ENCODE measurements around the gene BCAR1. TPM values are rescaled to one million over a fixed set of nuclear protein-coding genes. Genes with fewer than 3 reads are reported as not detected.

Gene BCAR1
- polyA plus RNA-seq, 1 donor from 2014 or later = 39.1 TPM

- Histone ChIP-seq H3K27ac (ENCODE audit: low read length) (no peak overlapping the region), H3K36me3 (ENCODE audit: insufficient read depth, low read length) (no peaks in the 10 kb centered on the region), H3F3A (ENCODE audit: insufficient read depth, low read length, poor library complexity, severe bottlenecking) (no peaks in the 10 kb centered on the region), H3K4me3 (ENCODE audit: low read length) (no peak overlapping the region), H3K27me3 (ENCODE audit: insufficient read depth, low read depth, low read length) (no peaks in the 10 kb centered on the region), H3K9me2 (ENCODE audit: insufficient read depth, low read length) (no peaks in the 10 kb centered on the region), H3K4me2 (ENCODE audit: low read length) (no peak overlapping the region), H4K20me1 (ENCODE audit: insufficient read depth) (no peaks in the 10 kb centered on the region), H3K79me2 (replicated peaks; ENCODE audit: insufficient read depth, low read length) (no peaks in the 10 kb centered on the region), H3K9ac (ENCODE audit: low read length) (no peak overlapping the region), H2AFZ (ENCODE audit: low read depth, low read length) (no peak overlapping the region), H3K9me3 (ENCODE audit: low read length) (no peaks in the 10 kb centered on the region)
- TF ChIP-seq TAF1 (IDR thresholded peaks at IDR 0.05; ENCODE audit: low read depth) (no peak), SMC3 (conservative IDR thresholded peaks at IDR 0.05; ENCODE audit: poor library complexity) (no peak), POLR2AphosphoS5 (IDR thresholded peaks at IDR 0.05) (no peak), EZH2 (IDR thresholded peaks at IDR 0.05; ENCODE audit: borderline replicate concordance, insufficient read depth, low read length, poor library complexity, severe bottlenecking) (no peak), REST (IDR thresholded peaks at IDR 0.05; ENCODE audit: borderline replicate concordance) (no peak), MXI1 (conservative IDR thresholded peaks at IDR 0.05; ENCODE audit: poor library complexity, severe bottlenecking) (no peak), EP300 (conservative IDR thresholded peaks at IDR 0.05; ENCODE audit: poor library complexity, severe bottlenecking) (no peak), RAD21 (conservative IDR thresholded peaks at IDR 0.05) (no peak), CTCF (IDR thresholded peaks at IDR 0.05; ENCODE audit: poor library complexity, severe bottlenecking) (no peak)
These were observed 42.3 kb upstream of the BCAR1 start for GRCh38 chr16:75293772-75294171.

GRCh38 chr16:75293173-75293572 is 41.7 kb upstream of the BCAR1 start:
- H3K36me3 ChIP-seq (ENCODE audit: insufficient read depth, low read length) = no peaks in the 10 kb centered on the region
- H3K27me3 ChIP-seq (ENCODE audit: insufficient read depth, low read depth, low read length) = no peaks in the 10 kb centered on the region
- H3K4me3 ChIP-seq (ENCODE audit: low read length) = no peak overlapping the region
- TF ChIP-seq CTCF (IDR thresholded peaks at IDR 0.05; ENCODE audit: poor library complexity, severe bottlenecking) (no peak), POLR2AphosphoS5 (IDR thresholded peaks at IDR 0.05) (no peak), RAD21 (conservative IDR thresholded peaks at IDR 0.05) (no peak), SMC3 (conservative IDR thresholded peaks at IDR 0.05; ENCODE audit: poor library complexity) (no peak), EZH2 (IDR thresholded peaks at IDR 0.05; ENCODE audit: borderline replicate concordance, insufficient read depth, low read length, poor library complexity, severe bottlenecking) (no peak), EP300 (conservative IDR thresholded peaks at IDR 0.05; ENCODE audit: poor library complexity, severe bottlenecking) (no peak), REST (IDR thresholded peaks at IDR 0.05; ENCODE audit: borderline replicate concordance) (no peak), MXI1 (conservative IDR thresholded peaks at IDR 0.05; ENCODE audit: poor library complexity, severe bottlenecking) (no peak)
- H3K27ac ChIP-seq (ENCODE audit: low read length) = no peak overlapping the region
- no peaks in the 10 kb centered on the region for H3K79me2 ChIP-seq (replicated peaks; ENCODE audit: insufficient read depth, low read length)
- H4K20me1 ChIP-seq (ENCODE audit: insufficient read depth) = no peaks in the 10 kb centered on the region
- no peak overlapping the region for H2AFZ ChIP-seq (ENCODE audit: low read depth, low read length)
- no peaks in the 10 kb centered on the region for H3K9me2 ChIP-seq (ENCODE audit: insufficient read depth, low read length)
- H3K9me3 ChIP-seq (ENCODE audit: low read length) = no peaks in the 10 kb centered on the region
- H3K4me2 ChIP-seq (ENCODE audit: low read length) = no peak overlapping the region
- no peaks in the 10 kb centered on the region for H3F3A ChIP-seq (ENCODE audit: insufficient read depth, low read length, poor library complexity, severe bottlenecking)
- H3K9ac ChIP-seq (ENCODE audit: low read length) = no peak overlapping the region

All from neural cell (in vitro differentiated cells).